HepG2 (cell line): ENCODE measurements around the gene CACNA1D. TPM values are rescaled to one million over a fixed set of nuclear protein-coding genes. Genes with fewer than 3 reads are reported as not detected.
A peak's percentile ranks its signal among the peaks of the same experiment; 100 is the strongest.

Experiments used
- ETV6 ChIP-seq: sonication (generic); formaldehyde crosslinking; conservative IDR thresholded peaks from 2 replicates; pipeline ENCODE4 v1.4.0; 2020; ENCODE audit warnings: missing genetic modification reagents
- HNF1B ChIP-seq: sonication (generic); formaldehyde crosslinking; IDR thresholded peaks from 2 replicates; pipeline ENCODE4 v1.5.1; 2020; ENCODE audit warnings: mild to moderate bottlenecking, moderate library complexity, missing genetic modification reagents
- HNRNPUL1 ChIP-seq: fragments of 200-400 bp; formaldehyde crosslinking; IDR thresholded peaks from 2 replicates; pipeline ENCODE4 v1.6.1; 2017; ENCODE audit warnings: low read depth, mild to moderate bottlenecking, low read length, moderate library complexity
- KIAA2018 ChIP-seq: sonication (generic); formaldehyde crosslinking; IDR thresholded peaks from 2 replicates; pipeline ENCODE4 v1.5.0; 2020; ENCODE audit warnings: mild to moderate bottlenecking, missing genetic modification reagents, borderline replicate concordance
- NAIF1 ChIP-seq: sonication (generic); formaldehyde crosslinking; IDR thresholded peaks from 2 replicates; pipeline ENCODE4 v1.5.0; 2020; ENCODE audit warnings: mild to moderate bottlenecking, missing genetic modification reagents, borderline replicate concordance
- NFE2 ChIP-seq: sonication (generic); formaldehyde crosslinking; IDR thresholded peaks from 2 replicates; pipeline ENCODE4 v1.4.0; 2020; ENCODE audit warnings: missing genetic modification reagents
- SMAD1 ChIP-seq: sonication (generic); formaldehyde crosslinking; IDR thresholded peaks from 2 replicates; pipeline ENCODE4 v1.4.0; 2020; ENCODE audit warnings: missing genetic modification reagents, low read depth, mild to moderate bottlenecking, borderline replicate concordance
- SP2 ChIP-seq: sonication (generic); formaldehyde crosslinking; IDR thresholded peaks from 2 replicates; pipeline ENCODE4 v1.5.1; 2020; ENCODE audit warnings: mild to moderate bottlenecking, missing genetic modification reagents
- ZNF549 ChIP-seq: sonication (generic); formaldehyde crosslinking; IDR thresholded peaks from 2 replicates; pipeline ENCODE4 v1.5.0; 2020; ENCODE audit warnings: missing genetic modification reagents
- ZNF720 ChIP-seq: sonication (generic); formaldehyde crosslinking; IDR thresholded peaks from 2 replicates; pipeline ENCODE4 v1.4.0; 2020; ENCODE audit warnings: missing genetic modification reagents
- polyA plus RNA-seq, 8 experiments: library from polyadenylated mRNA; depleted of rRNA in 3 of 8; stranded (reverse) in 7 of 8; unstranded in 1 of 8; fragments of >200 nt; fragmentation: Illumina TruSeq in 4 of 8; extraction: Trizol in 4 of 8; gene quantifications; 2 replicates each; pipeline versions ENCODE4 v1.2.1 to v1.2.3, GENCODE V29; 2011 to 2016; ENCODE audit warnings: low read depth in 4 of 8, missing spikeins in 1 of 8, mixed read lengths in 1 of 8; ENCODE audit not compliant: insufficient read depth in 1 of 8
- total RNA-seq, 5 experiments: library from RNA; depleted of rRNA; stranded (reverse); fragments of >200 nt; fragmentation: Illumina TruSeq; extraction: Trizol; gene quantifications; 2 replicates each; pipeline ENCODE4 v1.2.3, GENCODE V29; 2016; ENCODE audit warnings: low read depth in 1 of 5

CACNA1D gene
- total and polyA plus RNA-seq, 2 of the 13 experiments (the other 11 are each of a cell fraction or from before 2014, with no cell fraction given) = 0.26 to 0.38 TPM

- TF ChIP-seq ETV6 (CRISPR knock-in tag) (no peak), KIAA2018 (peak; percentile 56; the same call in 1 of the 2 replicates), ZNF720 (CRISPR knock-in tag) (no peak), NFE2 (CRISPR knock-in tag) (no peak), HNF1B (CRISPR knock-in tag) (0 out of 2 replicates have a peak, but pooled peaks have one; percentile 26), NAIF1 (CRISPR knock-in tag) (0 out of 2 replicates have a peak, but pooled peaks have one; percentile 5), SP2 (CRISPR knock-in tag) (peak; percentile 3; the same call in 1 of the 2 replicates), ZNF549 (no peak), HNRNPUL1 (no peak), SMAD1 (CRISPR knock-in tag) (no peak)
These were observed 352.4 kb downstream of the CACNA1D start (continued) for GRCh38 chr3:53846851-53847155.
